Inflammatory macrophage treated with lipopolysaccharide for 4 hours (primary cell): Measurements from ENCODE around the gene DNAJB14.
"Not testable (repeated sequence)": the region's sequence is repeated elsewhere in the genome, so short reads cannot be mapped to it uniquely, and the experiment has no call there.

ENCODE experiments used
- DNase-seq: peaks from one replicate; pipeline ENCODE4 v3.0.0-alpha.2; 2020

DNAJB14 gene

DNA sequence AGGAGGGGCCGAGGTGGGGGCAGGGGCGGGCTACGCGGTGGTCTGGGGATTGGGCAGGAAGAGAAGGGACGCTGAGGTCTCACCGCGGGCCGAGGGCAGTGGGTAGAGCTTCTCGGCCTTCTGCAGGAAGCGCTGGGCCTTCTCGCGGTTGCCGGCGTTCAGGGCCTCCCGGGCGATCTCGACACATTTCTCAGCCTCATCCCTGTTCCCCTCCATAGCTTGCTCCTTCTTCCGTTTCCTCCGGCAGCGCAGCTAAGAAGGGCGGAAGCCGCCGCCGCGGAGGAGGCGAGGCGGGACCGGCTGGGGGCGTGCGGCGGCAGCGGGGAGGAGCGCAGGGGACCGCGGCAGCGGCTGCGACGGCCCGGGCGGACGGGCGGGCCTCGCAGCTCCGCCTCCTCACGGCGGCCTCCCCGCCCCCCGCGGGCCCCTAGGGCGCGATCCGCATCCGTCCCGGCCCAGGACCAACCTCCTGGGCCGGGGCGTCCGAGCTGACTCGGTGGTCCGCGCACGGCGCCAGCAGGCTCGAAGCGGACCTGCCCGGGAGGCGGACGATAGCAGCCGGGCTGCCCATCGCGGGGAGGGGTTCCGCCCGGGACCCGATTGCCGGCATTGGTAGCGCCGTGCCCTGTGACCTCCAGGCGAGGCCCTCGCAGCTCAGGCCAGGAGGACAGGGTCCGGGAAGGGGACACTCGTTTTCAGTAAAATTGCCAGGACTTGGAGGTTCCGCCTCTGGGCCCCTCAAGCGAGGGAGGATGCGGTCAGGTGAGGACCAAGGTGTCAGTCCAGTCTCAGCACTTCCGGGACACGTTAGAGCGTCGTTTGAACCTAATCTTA is at the start of gene DNAJB14:
Gene DNAJB14 (minus strand): TSS at position 263 of the 834 bp plus-strand sequence. CDS start 47 bp downstream, at position 216.
- DNase-seq = peak; percentile 84

DNA sequence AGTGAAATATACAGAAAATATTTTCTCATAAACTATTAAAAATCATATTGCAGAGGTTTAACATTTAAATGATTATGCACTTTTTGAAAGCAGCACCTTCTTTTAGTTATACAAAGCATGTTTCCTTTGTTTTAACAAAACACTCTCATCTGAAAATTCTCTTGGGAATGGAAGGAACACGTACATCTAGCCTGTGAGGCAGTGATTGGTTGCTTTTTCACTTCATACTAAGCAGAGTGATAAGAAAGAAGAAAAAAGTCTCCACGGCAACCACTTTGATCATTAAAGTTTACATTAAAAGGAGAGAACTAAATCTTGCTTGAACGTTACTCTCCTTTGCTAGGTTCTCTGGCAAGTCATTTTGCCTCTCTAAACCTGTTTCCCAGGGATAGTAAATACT is 45.3 kb upstream of the DNAJB14 start:
- no peak for DNase-seq

DNA sequence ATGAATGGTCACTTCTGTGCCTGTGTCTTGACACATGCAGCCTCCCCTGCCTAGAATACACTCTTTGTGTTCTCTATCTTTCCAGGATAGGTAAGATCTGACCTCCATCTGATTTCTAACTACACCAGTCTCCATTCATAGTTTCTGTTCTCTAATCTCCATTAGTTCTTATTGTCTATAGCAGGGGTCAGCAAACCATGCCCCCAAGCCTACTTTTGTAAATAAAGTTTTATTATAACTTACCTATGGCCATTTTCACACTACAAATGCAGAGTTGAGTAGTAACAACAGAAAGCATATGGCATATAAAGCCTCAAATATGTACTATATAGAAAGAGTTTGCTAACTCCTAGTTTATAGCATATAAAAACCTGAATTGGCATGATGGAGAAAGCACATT is 41.3 kb upstream of the DNAJB14 start:
- DNase-seq = no peak

DNA sequence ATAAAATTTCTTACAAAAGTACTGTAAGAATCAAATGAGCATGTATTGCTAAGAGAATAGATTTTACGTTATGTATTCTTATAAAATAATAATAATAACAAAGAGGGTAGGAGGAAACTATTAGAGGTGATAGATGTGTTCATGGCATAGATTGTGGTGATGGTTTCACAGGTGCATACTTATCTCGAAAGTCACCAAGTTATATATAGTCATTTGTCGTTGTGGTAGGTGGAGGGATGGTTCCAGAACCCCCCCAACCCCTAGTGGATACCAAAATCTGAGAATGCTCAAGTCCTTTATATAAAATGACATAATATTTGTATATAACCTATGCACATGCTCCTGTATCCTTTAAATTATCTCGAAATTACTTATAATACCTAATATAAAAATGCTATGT is 40.4 kb upstream of the DNAJB14 start:
- DNase-seq = no peak

DNA sequence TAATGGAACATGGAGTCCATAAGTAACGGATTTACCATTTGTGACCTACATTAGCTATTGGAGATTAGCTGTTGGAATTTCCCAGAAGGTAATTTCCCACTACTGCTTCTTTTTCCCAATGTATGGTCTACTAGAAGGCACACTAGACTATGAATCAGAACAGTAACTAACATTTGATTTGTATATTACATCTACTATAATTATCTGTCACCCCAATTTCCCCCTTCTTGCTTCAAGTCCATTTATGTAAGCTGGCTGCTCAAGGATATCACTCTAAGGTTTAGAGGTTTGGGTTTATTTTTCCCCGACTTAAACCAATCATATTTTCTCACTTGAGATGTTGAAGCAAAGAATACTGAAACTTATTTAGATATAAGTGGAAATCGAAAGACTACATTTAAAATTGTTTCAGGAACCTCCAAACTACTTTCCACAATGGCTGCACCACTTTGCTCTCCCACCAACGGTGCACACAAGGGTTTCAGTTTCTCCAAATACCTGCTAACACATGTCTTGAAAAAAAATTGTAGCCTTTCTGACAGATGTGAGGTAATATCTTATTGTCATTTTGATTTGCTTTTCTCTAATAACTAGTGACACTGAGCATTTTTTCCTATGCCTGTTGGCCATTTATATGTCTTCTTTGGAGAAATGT is 37.0 kb upstream of the DNAJB14 start:
- no peak for DNase-seq

DNA sequence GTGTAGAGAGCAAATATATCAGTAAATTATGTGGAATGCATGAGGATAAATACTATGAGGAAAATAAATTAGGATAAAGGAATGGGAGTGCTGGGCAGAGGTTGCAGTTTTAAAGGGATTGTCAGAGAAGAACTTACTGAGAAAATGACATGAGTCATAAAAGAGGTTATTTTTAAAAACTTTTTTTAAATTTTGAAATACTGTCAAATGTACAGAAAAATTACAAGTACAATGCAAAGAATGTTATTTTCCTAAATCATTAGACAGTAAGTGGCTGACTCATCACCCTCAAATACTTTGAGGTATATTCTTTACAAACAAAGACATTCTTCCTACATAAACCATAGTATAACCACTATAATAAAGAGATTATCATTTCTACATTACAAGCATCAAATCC is 33.5 kb upstream of the DNAJB14 start:
- no peak for DNase-seq

DNA sequence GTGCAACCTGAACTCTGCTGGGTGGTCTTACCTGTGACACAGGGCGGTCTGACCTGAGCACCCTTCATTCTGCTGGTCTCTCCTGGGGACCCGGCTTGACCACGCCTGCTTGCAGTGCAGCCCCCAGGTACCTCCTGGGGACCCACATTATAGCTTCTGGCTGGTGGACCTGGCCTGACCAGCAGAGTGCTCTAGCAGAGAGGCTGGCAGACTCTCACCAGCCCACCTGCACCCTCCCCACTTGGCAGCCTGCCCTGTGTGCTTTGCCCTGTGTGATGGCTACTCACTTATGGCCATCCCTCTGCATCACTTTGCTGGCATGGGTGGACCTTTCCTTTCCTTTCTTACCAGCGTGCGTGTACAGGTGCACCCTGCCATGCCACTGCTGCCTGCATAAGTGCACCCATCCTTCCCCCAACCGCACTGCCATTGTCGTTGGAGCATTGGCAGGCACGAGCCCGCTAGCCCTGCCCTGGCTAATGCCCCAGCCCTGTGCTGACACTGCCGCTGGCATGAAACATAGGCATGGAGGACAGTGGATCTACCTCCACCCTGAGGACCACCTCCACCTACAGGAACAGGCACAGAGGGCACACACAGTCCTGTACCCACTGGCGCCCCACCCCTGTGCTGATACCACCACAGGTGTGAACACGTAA is 25.2 kb upstream of the DNAJB14 start:
- no peak for DNase-seq

DNA sequence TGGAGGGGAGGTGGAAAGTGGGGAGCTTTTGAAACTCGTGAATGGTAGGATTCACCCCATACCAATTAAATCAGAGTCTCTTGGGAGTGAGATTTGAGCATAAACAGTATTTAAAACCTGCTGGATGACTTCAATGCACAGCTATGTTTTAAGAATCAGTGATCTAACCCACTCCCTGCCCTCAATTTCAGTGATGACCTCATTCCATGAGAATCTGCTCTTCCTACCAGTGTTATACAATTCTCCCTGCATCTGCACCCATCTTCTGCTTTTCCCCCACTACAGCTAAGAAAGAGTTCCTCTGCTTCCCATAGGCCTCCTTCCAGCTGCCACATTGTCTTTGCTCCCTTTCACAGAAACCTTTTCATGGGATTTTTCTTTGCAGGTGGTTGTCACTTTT is 21.9 kb upstream of the DNAJB14 start:
- no peak for DNase-seq

DNA sequence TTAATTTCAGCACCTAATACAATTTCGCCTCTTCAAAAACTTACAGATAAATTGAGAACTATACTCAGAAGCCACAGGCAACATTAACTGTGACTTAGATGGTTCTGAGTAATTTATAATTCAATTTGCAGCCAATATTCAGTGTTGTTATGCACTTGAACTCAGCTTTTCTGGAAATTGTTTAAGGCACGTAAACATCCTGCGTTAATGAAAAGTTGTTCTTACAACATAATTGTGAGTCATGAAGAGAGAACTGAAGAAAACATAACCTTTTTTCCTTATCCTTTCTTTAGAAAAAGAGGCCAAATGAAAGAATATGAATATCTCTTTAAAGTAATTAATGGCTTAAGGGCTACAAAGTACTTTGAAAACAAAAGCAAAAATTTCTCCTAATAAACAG is 20.3 kb upstream of the DNAJB14 start:
- DNase-seq = no peak

DNA sequence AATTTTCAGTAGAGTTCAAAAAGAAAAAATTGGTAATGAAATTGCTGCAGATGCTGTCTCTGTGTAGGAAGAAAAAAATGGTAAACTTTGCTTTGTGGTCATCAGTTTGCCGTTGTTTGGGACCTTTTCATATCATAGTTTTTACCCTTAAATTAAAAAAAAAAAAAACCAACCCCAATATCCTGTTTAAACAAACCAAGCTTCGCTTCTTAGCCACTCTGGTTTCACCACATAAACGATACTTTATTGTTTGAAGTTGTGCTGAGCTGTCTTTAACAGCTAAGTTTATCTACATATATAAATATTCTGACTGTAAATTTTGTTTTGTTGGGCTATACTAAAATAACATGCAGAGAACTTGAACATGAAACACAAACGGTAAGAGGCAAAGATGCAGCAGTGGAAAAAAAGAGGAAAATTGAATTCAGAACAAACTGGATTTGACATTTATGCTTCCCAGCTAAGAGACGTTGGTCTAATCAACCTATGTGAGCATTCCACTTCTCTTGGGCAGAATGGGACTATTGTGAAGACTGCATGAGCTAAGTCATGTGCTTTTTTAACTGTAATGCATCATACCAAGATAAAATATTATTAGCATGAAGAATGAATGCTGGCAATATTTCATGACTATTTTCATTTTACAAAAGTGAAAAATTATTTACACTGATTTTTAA is 19.4 kb upstream of the DNAJB14 start:
- DNase-seq = no peak

DNA sequence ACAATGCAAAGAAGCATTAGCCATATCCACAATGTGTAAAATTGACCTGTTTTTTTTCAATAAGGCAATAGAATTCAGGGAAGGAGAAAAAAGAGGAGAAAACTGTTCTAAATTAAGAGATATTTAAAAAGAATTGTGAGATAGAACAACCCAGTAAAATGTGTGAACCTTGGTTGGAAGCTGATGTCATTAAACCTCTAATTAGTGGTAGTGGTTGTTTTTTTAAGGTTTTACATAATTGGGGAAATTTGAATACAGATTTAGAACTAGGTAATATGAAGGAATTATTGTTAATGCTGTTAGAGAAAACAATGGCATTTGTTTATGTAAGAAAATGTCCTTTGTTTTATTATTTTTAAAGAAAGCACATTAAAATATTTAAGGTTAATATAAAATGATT is 18.8 kb upstream of the DNAJB14 start:
- DNase-seq = no peak

DNA sequence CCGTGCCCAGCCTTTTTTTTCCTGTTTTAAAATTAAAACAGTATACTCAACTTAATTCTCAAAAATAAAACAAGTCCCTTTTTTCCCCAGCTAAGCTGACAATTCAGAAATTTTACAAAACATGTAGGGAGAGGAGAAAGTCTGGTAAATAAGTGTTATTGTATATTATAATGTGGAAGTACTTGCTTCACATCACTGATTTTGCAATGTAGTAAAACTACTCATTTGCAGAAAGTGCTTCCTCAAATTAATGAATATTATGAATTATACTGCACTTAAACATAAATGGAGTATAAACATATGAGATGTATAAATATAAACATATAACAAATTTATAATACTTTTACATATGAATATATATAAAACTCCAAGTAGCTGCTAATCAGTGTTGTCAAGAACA is 15.3 kb upstream of the DNAJB14 start:
- peak; percentile 74 for DNase-seq

DNA sequence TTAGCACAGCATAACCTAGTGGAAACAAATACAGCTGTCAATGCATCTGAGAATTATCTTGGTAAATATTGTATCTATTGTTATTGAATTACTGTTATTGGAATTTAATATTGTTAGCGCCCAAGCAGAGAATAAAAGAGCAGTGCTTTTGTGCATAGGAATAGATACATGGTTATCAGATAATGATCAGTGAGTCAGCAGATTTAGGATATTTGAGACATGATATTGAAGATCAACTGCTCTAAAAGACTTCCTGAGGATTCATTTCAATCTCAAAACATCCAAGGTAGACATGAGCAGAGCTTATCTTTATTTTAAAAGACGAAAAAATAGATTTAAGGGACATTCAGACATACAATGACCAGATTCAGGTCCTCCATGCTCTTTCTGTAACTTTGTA is 14.2 kb upstream of the DNAJB14 start:
- DNase-seq = no peak

DNA sequence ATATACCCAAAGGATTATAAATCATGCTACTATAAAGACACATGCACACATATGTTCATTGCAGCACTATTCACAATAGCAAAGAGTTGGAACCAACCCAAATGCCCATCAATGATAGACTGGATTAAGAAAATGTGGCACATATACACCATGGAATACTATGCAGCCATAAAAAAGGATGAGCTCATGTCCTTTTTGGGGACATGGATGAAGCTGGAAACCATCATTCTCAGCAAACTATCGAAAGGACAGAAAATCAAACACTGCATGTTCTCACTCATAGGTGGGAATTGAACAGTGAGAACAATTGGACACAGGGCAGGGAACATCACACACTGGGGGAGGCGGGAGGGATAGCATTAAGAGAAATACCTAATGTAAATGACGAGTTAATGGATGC is 11.8 kb upstream of the DNAJB14 start:
- DNase-seq = not testable (repeated sequence)

DNA sequence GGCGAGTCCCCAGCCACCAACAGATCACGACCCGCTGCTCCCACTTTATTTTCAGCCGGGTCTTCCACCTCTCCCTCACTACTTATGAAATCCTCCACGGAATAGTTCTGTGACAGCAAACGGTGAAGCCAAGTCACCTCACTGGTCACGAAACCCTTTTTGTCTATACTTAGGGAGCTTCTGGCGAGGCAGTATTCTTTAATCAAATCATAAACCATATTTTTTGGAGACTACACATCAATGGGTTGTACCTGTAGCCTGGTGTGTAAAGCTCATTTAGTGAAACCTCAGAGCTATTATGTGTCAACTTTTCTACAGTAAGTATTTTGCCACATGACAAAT is 4.5 kb upstream of the DNAJB14 start:
- no peak for DNase-seq

DNA sequence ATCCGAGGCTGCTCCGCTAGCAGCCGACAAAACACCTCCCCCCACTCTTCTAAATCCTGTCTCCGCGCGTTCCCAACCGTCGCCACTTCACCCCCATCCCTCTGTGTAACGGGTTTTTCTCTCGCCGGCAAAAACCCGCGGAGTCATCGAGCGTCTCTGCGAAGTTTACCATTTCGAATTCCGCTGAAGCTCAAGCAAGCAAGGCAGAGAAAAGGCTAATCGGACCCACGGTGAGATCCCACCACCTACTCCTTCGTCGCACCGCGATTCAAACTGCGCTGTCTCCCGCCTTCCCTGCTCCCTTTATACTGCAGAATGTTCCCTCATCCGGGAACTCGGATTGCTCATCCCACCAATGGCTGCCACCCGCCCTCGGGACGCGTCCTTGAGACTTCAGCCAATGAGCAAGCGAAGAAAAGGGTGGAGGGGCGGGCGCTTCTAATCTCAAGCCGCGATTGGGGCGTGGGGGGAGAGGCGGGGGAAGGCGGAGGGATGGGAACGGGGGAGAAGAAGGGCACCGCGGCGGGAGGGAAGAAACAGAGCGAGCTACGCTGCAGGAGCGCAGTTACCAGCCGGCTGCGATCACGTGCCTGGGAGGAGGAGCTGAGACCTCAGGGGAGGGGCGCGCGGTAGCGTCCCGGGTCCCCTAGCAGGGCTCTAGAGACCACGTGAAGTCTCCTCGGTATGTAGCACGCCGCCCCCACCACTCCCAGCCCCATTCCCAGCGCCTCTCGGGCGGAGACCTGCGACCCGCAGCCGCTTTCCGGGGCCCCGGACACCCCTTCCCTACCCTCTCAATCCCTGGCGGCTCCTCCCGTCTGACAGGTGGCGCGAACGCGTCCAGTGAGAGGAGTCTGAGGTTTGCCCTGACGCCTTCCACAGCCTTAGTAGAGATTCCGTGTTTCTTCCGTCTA is 3.8 kb upstream of the DNAJB14 start, which contains the start of gene H2AZ1:
Gene H2AZ1 (minus strand): TSS at position 277 of the 914 bp plus-strand sequence. CDS start 105 bp downstream, at position 172.
- peak; percentile 99 for DNase-seq

DNA sequence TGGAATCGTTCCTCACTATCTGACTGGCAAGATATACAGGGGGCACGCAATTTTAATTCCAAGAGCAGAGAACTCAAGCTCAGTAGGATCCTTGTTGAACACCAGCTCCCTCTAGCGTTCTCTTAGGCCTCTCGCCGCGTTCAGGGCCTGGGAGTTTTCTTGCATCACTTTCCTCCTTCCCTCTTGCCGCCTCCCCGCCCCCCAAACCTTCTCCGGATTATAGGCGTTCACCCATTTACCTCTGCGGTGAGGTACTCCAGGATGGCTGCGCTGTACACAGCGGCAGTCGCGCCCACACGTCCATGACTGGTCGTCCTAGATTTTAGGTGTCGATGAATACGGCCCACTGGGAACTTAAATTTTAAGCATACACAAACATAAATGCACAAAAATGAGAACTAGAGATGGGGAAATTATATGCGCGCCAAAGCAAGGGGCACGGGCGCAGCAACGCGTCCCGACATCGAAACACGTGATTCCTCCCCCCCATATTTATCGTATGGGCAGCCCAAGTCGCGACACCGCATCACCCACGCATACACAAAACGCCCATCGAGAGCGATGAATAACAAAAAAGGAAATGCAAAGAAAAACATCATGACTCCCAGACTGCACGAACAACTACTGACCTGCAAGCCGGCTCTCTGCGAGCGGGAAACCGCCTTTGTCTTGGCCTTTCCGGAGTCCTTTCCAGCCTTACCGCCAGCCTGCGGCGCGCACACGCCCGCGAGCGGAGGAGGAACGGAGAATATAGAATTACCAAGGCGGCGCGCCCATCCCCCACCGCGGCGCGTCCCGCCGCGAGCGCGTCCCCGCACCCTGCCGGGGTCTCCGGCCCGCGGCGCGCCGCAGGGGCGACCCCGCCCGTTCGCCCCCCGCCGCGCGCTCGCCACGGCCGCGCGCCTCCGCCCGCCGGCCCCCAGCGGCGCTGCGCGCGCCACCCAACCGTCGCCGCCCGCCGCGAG is 2.9 kb upstream of the DNAJB14 start:
- DNase-seq = peak; percentile 92

DNA sequence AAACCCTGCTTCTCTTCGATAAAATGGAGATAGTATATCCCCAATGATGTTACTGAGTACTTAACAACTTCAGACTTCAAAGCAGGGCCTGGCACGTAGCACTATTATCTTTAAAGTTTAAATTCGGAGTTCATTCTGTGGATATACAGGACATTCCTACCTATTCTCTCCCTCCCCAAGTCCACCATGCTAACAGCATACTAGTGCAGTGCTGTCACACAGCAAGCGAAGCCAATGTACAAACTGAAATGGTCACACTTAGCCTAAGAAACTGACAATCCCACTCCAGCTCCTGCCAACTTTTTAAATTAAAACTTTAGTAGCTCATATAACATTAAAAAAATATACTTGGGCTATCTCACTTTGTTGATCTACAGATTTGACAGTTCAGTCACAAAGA is 1.2 kb upstream of the DNAJB14 start:
- DNase-seq = no peak

DNA sequence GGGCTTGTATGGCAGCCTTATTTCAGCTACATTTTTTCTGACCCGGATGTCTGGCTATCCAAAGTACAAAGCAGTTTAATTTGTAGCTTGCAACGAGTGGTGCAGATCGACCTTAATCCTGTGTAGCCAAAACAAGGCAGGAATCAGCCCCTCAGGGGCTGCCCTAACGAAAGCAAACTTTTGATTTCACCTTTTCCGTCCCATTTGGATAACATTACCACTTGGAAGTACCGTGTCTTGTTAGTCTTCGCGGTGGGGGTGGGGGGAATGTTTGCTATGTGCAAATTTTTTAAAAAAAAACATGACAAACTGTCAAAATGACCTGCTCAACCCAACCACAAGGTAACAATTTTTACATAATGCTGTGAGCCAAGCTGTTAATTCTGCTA is 766 bp upstream of the DNAJB14 start:
- DNase-seq = no peak

DNA sequence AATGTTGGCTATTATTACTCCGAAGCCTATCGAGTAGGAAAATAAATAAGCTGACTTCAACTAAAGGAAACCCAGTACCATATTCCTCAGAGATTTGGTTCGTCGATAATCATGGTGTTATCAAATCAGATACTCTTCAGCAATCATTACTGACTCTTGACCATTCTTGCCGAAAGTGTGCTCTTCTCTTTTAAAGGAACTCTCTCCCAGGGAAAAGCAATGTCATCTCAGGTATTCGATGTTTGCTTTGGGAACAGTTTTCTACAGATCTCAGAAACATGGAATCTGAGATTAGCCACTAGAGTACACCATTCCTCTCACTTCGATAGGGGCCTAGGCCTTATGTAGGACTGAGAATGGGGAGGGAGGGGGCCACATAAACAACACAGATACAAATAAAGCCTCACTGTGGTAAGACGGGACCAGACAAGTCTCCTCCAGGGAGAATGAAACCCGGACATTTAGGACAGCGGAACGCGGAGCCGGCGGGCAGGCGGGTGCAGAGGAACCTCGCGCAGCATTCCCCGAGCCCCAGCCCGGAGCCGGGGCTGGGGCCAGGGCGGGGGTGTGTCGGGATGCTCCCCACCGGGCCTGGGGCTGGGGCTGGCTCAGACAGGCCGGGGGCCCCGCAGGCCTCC is 581 bp downstream of the DNAJB14 start:
- DNase-seq = peak; percentile 35
